BLaER1 treated with 17β-estradiol and CSF1 and Interleukin-3, amounts not matched to agents 10 nM and 100 nM (cell line): ENCODE results near the gene U2AF1.
"Not testable (repeated sequence)": the region's sequence is repeated elsewhere in the genome, so short reads cannot be mapped to it uniquely, and the experiment has no call there.

Source experiments
- H3K27ac ChIP-seq, 11 experiments: shearing (Covaris generic); formaldehyde crosslinking; 2 replicates each; pipeline ENCODE4 v1.8.1; 2022
- H3K27me3 ChIP-seq, 11 experiments: shearing (Covaris generic); formaldehyde crosslinking; 2 replicates each; pipeline ENCODE4 v1.8.1; 2022
- H3K36me3 ChIP-seq, 11 experiments: shearing (Covaris generic); formaldehyde crosslinking; 2 replicates each; pipeline ENCODE4 v1.8.1; 2022
- H3K4me1 ChIP-seq, 10 experiments: shearing (Covaris generic); formaldehyde crosslinking; 2 replicates each; pipeline ENCODE4 v1.8.1; 2022
- H3K4me2 ChIP-seq, 11 experiments: shearing (Covaris generic); formaldehyde crosslinking; 2 replicates each; pipeline ENCODE4 v1.8.1; 2022
- H3K4me3 ChIP-seq, 10 experiments: shearing (Covaris generic); formaldehyde crosslinking; 2 replicates each; pipeline ENCODE4 v1.8.1; 2022
- H3K9ac ChIP-seq, 11 experiments: shearing (Covaris generic); formaldehyde crosslinking; 2 replicates each; pipeline ENCODE4 v1.8.1; 2022
- H3K9me3 ChIP-seq, 11 experiments: shearing (Covaris generic); formaldehyde crosslinking; replicated peaks in 1 of 11; 2 replicates each; pipeline ENCODE4 v1.8.1; 2022
- H4K20me1 ChIP-seq, 11 experiments: shearing (Covaris generic); formaldehyde crosslinking; 2 replicates each; pipeline ENCODE4 v1.8.1; 2022

Gene U2AF1

GRCh38 chr21:43106965-43107793 is at the start of gene U2AF1:
U2AF1 (minus strand) TSS chr21:43107570; CDS start chr21:43107494, 76 bp downstream.
- H3K27ac ChIP-seq, H4K20me1 ChIP-seq, H3K4me1 ChIP-seq, H3K4me3 ChIP-seq, H3K4me2 ChIP-seq, H3K9me3 ChIP-seq, H3K9ac ChIP-seq, H3K36me3 ChIP-seq, H3K27me3 ChIP-seq: not testable (repeated sequence)

GRCh38 chr21:43153601-43154000 is 46.2 kb upstream of the U2AF1 start:
- H3K27me3 ChIP-seq, H3K4me3 ChIP-seq, H3K27ac ChIP-seq, H3K4me1 ChIP-seq, H4K20me1 ChIP-seq, H3K4me2 ChIP-seq, H3K9me3 ChIP-seq, H3K36me3 ChIP-seq, H3K9ac ChIP-seq: not testable (repeated sequence)

- H3K27ac ChIP-seq, H3K9ac ChIP-seq, H3K4me2 ChIP-seq, H3K4me3 ChIP-seq, H3K27me3 ChIP-seq, H3K36me3 ChIP-seq, H4K20me1 ChIP-seq, H3K4me1 ChIP-seq, H3K9me3 ChIP-seq: not testable (repeated sequence)
Observed at GRCh38 chr21:43149344-43149743, 42.0 kb upstream of the U2AF1 start.

- H3K4me3 ChIP-seq, H3K4me1 ChIP-seq, H4K20me1 ChIP-seq, H3K27me3 ChIP-seq, H3K36me3 ChIP-seq, H3K9me3 ChIP-seq, H3K27ac ChIP-seq, H3K4me2 ChIP-seq, H3K9ac ChIP-seq: not testable (repeated sequence)
Observed at GRCh38 chr21:43147999-43148398, 40.6 kb upstream of the U2AF1 start.

GRCh38 chr21:43146637-43147036 is 39.3 kb upstream of the U2AF1 start:
- H3K9ac ChIP-seq, H3K36me3 ChIP-seq, H3K27me3 ChIP-seq, H3K9me3 ChIP-seq, H4K20me1 ChIP-seq, H3K4me2 ChIP-seq, H3K4me1 ChIP-seq, H3K27ac ChIP-seq, H3K4me3 ChIP-seq: not testable (repeated sequence)

- H3K9me3 ChIP-seq, H3K4me1 ChIP-seq, H3K4me3 ChIP-seq, H3K36me3 ChIP-seq, H3K27me3 ChIP-seq, H3K9ac ChIP-seq, H3K27ac ChIP-seq, H3K4me2 ChIP-seq, H4K20me1 ChIP-seq: not testable (repeated sequence)
Observed at GRCh38 chr21:43141407-43141806, 34.0 kb upstream of the U2AF1 start.

- H3K36me3 ChIP-seq, H3K9ac ChIP-seq, H3K4me3 ChIP-seq, H3K9me3 ChIP-seq, H3K27ac ChIP-seq, H3K27me3 ChIP-seq, H4K20me1 ChIP-seq, H3K4me1 ChIP-seq, H3K4me2 ChIP-seq: not testable (repeated sequence)
Observed at GRCh38 chr21:43138944-43139343, 31.6 kb upstream of the U2AF1 start.

- H3K9ac ChIP-seq, H3K27me3 ChIP-seq, H3K9me3 ChIP-seq, H3K4me2 ChIP-seq, H4K20me1 ChIP-seq, H3K4me1 ChIP-seq, H3K4me3 ChIP-seq, H3K27ac ChIP-seq, H3K36me3 ChIP-seq: not testable (repeated sequence)
Observed at GRCh38 chr21:43134520-43134919, 27.1 kb upstream of the U2AF1 start.

- H4K20me1 ChIP-seq, H3K4me3 ChIP-seq, H3K4me2 ChIP-seq, H3K27ac ChIP-seq, H3K4me1 ChIP-seq, H3K9ac ChIP-seq, H3K9me3 ChIP-seq, H3K27me3 ChIP-seq, H3K36me3 ChIP-seq: not testable (repeated sequence)
Observed at GRCh38 chr21:43130094-43130493, 22.7 kb upstream of the U2AF1 start.

- H3K9me3 ChIP-seq, H4K20me1 ChIP-seq, H3K4me3 ChIP-seq, H3K4me1 ChIP-seq, H3K9ac ChIP-seq, H3K4me2 ChIP-seq, H3K36me3 ChIP-seq, H3K27ac ChIP-seq, H3K27me3 ChIP-seq: not testable (repeated sequence)
Observed at GRCh38 chr21:43115956-43116355, 8.6 kb upstream of the U2AF1 start.

GRCh38 chr21:43114483-43114882 is 7.1 kb upstream of the U2AF1 start:
- H3K36me3 ChIP-seq, H3K9me3 ChIP-seq, H3K4me1 ChIP-seq, H3K27me3 ChIP-seq, H3K27ac ChIP-seq, H3K9ac ChIP-seq, H4K20me1 ChIP-seq, H3K4me3 ChIP-seq, H3K4me2 ChIP-seq: not testable (repeated sequence)

GRCh38 chr21:43109006-43109405 is 1.6 kb upstream of the U2AF1 start:
- H3K27ac ChIP-seq, H3K4me3 ChIP-seq, H4K20me1 ChIP-seq, H3K4me1 ChIP-seq, H3K4me2 ChIP-seq, H3K9ac ChIP-seq, H3K9me3 ChIP-seq, H3K27me3 ChIP-seq, H3K36me3 ChIP-seq: not testable (repeated sequence)

GRCh38 chr21:43108177-43108576 is 807 bp upstream of the U2AF1 start:
- not testable (repeated sequence) for H3K36me3 ChIP-seq, H3K9ac ChIP-seq, H3K9me3 ChIP-seq, H3K27ac ChIP-seq, H3K27me3 ChIP-seq, H4K20me1 ChIP-seq, H3K4me1 ChIP-seq, H3K4me2 ChIP-seq, H3K4me3 ChIP-seq

- H3K9me3 ChIP-seq, H3K27me3 ChIP-seq, H3K9ac ChIP-seq, H3K27ac ChIP-seq, H4K20me1 ChIP-seq, H3K4me3 ChIP-seq, H3K4me1 ChIP-seq, H3K36me3 ChIP-seq, H3K4me2 ChIP-seq: not testable (repeated sequence)
Observed at GRCh38 chr21:43107794-43108137, 396 bp upstream of the U2AF1 start.

- H3K27ac ChIP-seq, H3K9ac ChIP-seq, H3K36me3 ChIP-seq, H3K4me1 ChIP-seq, H3K27me3 ChIP-seq, H3K9me3 ChIP-seq, H3K4me3 ChIP-seq, H4K20me1 ChIP-seq, H3K4me2 ChIP-seq: not testable (repeated sequence)
Observed at GRCh38 chr21:43104642-43105041, 2.7 kb downstream of the U2AF1 start.
